HG02610 (cell line): ENCODE data around the gene BRS3.
"Not testable (repeated sequence)": the region's sequence is repeated elsewhere in the genome, so short reads cannot be mapped to it uniquely, and the experiment has no call there.

Experiments
- ATAC-seq: cut with Tn5 transposase; IDR thresholded peaks from one replicate; pipeline ENCODE4 v1.9.1; 2021; ENCODE audit warnings: mild to moderate bottlenecking, moderate library complexity; ENCODE audit not compliant: unreplicated experiment

BRS3 gene

DNA sequence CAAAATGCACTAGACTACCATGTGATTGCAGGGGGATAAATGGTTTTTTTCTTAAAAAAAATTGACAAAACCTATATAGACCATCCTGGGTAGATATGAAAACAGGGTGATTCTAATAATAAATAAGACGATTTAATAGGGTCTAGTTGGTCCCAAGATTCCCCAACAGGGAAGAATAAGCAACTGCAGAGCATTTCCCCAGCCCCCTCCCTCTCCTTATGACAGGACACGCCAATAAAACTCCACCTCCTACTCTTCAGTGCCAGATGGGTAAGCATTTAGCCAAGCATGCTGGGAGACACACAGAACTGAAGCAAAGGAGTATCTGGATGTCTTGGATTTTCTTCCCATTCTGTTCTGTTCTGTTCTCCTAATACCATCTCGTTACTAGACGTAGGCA is at the start of gene BRS3:
TSS of gene BRS3 (plus strand) at position 301 of the 400 bp plus-strand sequence. CDS start 168 bp downstream, outside the sequence.
- ATAC-seq = no peak

DNA sequence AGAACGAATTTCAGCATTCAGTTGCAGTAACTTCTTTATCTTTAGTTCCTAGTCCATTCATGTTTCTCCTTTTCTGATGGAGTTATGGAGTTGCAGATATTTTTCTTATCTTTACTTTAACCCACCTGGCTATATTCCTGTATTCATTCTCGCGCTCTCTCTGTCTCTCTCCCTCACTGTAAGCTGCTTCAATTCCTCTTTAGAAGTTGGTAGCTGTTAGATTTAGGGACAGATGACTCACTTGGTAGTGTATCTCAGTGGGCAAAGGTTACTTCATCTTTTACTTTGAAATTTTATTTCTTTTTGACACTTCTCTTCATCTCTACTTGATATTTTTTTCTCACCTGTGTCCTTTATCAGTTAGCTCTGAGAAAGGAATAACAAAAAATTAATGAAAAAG is 49.6 kb upstream of the BRS3 start:
- no peak for ATAC-seq

DNA sequence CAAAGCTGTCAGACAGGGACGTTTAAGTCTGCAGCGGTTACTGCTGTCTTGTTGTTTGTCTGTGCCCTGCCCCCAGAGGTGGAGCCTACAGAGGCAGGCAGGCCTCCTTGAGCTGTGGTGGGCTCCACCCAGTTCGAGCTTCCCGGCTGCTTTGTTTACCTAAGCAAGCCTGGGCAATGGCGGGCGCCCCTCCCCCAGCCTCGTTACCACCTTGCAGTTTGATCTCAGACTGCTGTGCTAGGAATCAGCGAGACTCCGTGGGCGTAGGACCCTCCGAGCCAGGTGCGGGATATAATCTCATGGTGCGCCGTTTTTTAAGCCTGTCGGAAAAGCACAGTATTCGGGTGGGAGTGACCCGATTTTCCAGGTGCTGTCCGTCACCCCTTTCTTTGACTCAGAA is 42.1 kb upstream of the BRS3 start:
- not testable (repeated sequence) for ATAC-seq

DNA sequence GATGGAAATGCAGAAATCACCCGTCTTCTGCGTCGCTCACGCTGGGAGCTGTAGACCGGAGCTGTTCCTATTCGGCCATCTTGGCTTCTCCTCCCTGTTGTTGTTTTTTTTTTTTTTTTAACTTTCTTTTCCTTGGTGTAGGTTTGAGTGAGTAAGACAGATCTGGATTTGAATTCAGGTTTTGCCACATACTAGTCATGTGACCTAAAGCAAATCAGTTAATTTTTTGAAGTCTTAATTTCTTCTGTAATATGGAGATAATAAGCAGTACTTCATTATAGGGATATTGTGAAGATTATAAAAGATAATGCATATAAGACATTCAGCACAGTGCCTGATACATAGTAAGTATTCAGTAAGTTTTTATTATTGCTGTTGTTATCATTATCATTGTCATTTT is 41.5 kb upstream of the BRS3 start:
- no peak for ATAC-seq

DNA sequence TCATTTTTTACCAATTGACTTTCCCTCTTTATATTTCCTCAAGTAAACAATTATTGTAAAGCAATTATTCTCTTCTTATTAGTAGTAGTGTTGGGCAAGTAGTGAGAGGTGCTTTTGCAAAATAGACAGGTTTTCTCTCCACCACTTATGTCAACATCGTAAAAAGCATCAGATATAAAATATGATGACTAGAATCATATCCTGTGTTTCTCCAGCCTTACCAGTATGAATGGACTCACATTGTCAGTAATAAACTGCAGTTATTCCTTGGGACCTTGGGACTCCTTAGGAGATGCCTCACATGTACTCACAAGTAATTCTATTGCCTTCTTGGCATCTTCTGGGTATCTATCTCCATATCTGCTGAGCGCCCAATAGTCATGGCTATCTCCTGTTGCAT is 40.4 kb upstream of the BRS3 start:
- ATAC-seq = no peak

DNA sequence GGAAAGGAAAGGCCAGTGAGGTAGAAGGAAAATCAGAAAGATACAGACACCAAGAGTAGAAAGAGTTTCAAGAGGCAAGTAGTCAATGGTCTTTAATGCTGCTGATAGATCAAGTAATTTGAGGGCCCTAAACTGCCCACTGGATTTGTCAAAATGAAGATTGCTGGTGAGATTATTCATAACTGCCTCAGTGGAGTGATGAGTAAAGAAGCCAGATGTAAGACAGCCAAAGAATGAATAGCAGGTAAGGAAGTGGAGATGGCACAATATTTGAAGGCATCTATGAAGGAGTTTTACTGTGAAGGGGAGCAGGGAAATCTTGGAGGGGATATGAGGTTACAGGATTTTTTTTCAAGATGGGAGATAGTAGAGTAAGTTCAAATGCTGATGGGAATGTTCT is 39.8 kb upstream of the BRS3 start:
- no peak for ATAC-seq

DNA sequence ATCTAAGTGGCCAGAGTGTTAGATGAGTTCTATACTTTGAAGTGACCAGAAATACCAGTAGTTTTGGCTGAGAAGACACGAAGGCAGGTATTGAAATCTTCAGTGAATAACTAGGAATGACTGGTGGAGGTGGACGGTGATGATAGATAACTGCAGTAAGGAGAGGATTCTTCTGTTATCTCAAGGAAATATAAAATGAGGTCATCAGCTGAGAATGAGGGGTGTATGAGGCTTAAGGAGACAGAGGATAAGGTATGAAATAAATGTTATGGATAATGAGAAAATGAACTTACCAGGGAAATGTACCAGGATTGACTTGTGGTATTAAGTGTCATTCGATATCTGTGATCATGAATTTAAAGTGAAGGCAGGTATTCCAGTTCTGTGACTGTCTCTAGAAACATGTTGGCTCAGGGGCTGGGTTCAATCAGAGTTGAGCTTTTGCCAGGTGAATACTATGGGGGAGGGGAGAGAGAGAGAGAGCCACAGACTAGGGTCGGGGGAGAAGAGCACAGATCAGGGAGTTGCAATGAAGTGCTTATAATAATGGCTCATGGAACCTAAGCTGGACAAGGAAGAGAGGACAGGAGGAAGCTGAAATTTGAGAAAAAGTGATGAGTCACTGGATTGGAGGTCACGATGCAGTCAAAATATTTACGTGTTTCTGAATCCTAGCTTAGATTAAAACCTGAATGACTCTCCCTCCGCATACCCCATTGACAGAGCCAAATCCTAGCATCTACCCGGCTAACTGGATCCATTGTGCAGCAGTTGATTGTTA is 37.5 kb upstream of the BRS3 start:
- no peak for ATAC-seq

DNA sequence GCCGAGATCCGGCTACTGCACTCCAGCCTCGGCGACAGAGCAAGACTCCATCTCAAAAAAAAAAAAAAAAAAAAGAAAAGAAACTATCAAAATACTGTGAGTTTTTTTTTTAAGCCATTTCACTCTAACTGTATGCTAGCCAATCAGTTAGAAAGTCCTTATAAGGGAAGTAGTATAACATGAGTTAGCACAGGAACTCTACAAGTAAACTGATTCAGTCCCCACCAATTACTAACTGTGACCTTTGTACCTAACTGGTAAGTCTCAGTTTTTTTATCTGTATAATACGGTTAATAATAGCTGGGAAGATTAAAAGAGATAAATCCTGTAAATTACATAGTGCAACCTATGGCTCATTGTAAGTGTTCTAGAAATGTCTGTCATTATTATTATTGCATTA is 35.1 kb upstream of the BRS3 start:
- no peak for ATAC-seq

DNA sequence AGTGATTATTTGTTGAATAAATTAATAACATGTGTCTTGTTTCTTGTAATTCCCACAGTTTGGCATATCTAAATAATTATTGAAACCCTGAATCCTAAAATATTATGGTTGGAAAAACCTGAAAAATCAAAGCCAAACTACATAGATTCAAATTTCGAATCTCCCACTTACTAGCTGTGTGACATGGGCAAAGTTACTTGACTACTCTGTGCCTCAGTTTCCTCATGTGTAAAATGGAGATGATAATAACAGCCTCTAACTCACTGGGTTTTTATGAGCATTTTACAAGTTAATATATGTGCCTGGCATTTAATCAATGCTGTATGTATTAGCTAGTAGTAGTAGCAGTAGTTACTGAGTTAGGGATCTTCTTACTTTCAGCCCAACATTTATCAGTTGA is 34.6 kb upstream of the BRS3 start:
- no peak for ATAC-seq

DNA sequence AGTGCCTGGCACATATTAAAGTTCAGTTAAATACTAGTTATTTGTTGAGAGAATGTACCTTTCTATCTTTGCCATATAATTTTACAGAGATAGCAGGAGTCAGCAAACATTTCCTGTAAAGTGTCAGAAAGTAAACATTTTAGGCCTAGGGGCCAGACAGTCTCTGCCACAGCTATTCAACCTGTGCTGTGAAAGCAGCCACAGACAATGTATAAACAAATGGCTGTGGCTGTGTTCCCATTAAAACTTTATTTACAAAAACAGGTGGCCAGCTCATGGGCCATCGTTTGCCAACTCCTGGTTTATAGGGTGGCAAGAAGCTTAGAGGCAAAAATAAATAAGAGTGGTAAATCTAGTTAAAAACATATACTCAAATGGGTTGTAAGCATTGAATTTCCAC is 34.0 kb upstream of the BRS3 start:
- ATAC-seq = no peak

DNA sequence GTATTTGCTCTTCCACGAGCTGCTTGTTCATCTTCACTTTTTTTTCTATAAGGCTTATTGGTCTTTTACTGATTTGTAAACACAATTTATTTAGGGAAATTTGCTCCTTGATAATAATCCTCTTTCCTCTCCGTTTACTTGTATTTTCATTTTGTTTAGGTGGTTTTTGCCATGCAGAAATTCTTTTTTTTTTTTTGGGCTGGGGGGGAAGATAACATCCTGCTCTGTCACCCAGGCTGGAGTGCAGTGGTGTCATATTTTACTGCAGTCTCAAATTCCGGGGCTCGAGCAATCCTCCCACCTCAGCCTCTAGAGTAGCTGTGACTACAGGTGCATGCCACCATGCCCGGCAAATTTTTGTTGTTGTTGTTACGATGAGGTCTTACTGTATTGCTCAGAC is 31.6 kb upstream of the BRS3 start:
- ATAC-seq = no peak

DNA sequence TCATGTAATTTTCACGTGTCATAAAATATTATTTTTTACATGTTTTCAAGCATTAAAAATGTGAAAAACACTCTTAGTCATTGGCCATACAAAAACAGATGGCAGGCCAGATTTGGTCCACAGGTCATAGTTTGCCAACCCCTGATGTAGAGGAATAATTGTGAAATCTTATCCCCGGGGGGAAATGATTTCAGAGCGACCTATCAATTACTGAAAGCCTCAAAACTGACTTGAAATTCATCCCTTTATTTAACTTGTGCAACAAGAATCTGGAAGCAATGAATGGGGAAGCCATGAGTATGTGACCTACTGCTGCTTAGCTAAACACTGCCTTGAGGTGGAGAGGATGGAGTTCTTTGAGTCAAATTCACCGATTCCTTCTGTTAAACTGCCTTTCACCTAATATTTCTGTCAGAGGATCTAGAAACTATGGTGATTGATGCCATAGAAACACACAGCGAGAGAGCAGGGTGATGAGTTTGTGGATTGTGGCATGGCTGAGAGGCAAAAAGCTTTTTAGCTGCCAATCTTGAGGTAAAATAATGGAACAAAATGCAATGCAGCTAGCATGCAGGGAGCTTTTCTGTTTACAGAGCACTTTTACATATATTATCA is 30.3 kb upstream of the BRS3 start:
- no peak for ATAC-seq

DNA sequence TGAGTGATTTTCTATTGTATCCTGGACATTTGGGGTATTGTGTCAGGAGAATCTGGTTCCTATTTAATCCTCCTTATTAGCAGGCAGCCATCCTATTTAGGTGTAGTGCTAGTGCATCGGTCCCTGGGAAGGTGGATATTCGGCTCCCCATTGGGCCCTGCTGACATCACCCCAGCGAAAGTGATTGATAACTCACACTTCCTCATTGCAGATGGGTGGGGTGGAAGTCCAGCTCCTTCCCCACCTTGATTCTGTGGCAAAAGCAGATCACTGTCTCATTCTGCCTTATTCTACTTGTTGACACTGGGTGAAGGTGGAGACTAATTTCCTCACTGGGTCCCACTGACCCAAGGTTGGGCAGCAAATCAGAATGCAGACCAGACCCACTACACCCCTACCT is 23.2 kb upstream of the BRS3 start:
- no peak for ATAC-seq

DNA sequence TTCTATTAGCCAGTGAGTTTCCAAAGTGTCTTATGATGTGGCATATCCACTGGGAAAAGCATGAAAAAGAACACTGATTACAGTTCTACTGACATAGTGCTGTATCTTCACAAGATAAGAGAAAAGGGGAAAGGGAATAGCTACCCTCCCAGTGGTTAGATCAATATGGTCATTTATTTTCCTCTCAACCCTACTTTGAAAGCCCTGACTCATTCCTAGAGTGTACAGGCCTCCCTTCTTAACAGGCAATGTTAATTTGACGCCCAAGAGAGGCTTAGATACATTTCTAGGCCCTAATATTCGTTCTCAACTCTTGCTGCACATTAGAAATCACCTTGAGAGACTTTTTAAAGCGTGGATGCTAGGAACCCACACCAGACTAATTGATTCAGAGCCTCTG is 20.4 kb upstream of the BRS3 start:
- ATAC-seq = no peak

DNA sequence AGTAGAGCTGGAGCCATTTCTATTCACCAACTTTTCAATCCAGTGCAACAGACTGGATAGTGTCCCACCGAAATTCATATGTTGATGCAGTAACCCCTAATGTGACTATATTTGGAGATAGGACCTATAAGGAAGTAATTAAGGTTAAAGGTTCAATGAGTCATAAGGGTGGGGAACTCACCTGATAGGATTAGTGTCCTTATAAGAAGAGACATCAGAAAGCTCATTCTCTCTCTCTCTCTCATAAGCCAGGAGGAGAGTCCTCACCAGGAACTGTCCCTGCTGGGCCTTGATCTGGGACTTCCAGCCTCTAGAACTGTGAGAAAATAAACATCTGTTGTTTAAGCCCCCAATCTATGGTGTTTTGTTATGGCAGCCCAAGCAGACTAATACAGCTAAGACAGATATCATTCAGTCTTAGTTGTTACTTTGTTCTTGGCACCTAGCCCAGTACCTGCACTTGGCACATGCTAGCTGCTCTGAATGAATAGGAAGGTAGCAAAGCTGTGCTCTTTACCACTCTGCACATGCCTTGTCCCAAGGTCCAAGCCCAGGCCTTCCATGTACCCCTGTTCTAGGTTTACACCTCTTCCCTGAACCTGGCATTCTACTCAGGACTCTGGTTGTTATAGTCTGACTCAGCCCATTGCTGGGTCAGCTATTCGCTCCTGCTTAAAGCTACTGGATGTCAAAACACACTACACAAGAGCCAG is 19.2 kb upstream of the BRS3 start:
- ATAC-seq = no peak

DNA sequence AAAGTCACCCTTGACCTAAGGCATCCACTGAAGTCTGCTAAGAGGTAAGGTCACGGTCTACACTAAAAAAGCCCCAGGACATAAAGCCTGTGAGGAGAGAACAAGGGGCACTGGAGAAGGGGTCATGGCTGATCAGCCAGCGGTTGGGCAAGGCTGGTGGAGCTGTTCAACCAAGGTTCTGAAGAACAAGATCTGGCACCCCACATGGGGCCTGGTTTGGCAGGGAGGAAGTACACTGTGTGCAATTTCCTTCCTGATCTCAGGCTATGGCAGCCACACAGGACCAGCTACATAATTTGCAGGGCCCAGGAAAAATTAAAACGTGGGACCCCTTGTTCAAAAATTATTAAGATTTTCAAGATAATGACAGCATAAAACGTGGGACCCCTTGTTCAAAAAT is 14.1 kb upstream of the BRS3 start:
- ATAC-seq = no peak

DNA sequence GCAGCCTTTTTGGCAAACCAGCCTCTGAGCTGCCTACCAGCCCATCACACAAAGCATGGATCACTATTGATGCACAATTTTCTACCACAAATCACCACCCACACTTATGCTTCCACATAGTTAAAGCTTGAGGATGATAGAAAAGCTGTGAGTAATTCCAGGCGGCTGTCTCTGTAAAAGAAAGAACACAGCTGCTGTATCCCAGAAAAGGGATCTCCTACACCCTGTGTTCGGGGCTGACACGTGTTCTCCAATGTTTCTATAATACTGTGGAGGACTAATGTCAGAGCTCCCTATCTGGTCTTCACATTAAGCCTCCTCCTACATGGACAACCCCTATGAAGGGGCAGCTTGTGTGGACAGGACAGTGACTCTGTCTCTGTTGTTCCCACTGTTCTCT is 12.5 kb upstream of the BRS3 start:
- no peak for ATAC-seq

DNA sequence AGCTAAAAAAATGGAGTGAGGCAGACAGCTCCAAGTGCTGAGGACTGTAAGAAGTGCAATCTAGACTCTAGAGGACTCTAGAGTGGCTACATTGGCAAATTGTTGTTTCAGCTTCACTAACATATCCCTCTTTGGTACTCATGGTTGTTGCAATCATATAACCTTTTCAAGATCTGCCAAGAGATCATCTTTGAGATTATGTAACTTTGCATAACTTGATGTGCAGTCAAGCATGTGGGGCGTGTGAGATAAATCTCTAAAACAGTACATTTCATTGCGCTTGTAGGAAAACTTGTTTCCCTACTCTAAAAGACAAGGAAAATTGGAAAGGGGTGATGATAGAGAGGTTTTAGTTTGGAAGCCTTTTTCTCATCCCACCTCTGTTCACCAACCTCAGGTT is 11.2 kb upstream of the BRS3 start:
- ATAC-seq = no peak

DNA sequence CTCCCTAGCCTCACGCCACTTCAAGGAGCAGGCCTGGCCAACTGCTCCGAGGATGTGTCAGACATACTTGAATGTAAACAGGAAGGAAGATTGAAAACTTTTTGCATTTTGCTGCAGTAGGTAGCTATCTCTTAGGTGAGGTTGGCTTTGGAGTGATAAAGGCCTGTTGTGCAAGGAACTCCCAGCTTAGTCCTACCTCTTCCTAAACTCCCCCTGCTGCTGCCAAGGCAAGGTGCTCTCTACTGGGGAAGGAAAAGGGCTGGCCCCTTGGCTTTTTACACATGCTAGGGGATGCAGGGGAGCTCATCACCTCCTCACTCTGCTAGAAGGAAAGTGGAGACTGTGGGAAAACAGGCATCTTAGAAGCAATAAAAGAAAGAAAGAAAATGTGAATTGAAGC is 10.7 kb upstream of the BRS3 start:
- no peak for ATAC-seq

DNA sequence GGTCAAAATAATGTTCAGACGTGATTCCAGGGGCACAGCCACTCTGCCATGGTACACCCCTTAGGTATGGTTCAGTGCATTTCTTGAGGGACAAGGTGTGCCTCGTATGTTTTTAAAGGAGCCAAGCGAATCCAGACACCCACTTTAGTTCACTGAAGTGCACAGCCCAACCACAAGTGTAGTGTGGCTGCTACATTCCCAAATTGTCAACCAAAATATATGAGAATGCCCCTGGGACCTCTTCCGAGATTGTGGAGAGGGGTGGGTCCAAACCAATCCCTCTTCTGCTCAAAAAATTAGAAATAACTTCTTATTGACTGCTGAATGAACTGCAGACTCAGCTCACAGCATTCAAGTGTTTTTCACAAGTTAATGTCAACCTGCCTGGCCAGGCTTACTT is 7.4 kb upstream of the BRS3 start:
- ATAC-seq = no peak

DNA sequence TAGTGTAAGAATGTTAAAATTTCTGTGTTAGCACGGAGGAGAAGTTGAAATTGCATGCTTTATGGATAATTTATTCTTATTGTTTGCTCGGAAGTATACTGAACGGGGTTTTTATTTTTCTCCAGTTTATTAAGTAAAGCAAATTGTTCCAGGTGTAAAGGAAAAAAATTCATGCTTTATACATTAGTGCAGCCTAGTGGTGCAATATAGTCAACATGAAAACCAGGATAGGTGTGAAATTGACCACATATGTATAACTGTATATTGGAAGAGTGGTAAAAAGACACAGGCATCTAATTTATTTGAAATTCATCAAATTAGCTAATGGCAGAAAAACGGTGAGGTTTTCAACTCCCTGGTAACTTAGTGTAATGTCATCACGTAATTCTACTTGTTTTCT is 959 bp downstream of the BRS3 start:
- ATAC-seq = no peak

DNA sequence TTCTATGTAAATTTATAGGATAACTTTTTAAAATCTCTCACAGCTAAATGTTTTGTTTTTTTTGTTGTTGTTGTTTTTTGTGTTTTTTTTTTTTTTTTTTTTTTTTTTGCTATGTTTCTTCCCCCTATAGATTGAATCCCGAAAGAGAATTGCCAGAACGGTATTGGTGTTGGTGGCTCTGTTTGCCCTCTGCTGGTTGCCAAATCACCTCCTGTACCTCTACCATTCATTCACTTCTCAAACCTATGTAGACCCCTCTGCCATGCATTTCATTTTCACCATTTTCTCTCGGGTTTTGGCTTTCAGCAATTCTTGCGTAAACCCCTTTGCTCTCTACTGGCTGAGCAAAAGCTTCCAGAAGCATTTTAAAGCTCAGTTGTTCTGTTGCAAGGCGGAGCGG is 4.1 kb downstream of the BRS3 start:
- no peak for ATAC-seq
